ENCODE data around the gene ALKBH2.

ALKBH2 gene

DNA sequence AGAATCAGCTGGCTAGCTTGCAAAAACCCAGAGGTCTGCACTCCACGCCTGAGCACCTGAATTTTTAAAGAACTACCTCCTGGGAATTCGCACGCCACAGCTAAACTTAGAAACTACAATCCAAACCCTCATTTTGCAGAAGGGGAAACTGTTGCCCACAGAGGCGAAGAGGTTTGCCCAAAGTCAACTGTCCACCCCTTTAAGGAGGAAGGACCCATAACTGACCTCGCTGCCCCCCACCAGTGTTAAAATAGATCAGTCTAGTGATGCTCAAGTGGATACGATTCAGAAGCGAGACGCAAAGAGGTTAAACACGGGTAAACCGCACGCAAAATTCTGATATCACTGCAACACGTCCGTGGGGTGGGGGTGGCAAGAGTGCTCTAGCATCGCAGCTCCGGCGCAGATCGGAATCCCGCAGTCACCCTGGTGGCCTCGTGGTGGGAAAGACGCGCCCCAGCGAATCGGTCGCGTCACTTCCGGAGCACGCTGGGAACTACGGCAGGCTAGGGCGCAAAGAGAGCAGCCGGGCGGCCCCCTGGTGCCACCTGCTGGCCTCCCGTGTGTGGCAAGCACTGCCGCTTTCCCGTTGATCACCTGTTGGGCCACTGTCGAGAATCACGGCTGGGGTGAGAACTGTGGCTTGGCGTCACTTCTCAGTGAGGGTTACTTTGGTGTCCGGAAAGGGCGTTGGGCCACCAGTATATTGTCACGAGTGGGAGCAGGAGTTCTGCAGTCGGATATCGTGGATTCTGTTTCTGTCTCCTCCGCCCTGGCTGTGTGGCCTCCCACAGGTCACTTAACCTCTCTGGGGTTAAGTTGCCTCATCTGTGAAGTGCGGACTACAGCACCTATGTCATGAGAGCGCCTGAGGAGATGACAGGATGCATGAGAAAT is at the start of gene ALKBH2:
TSS of gene ALKBH2 (minus strand) at position 451 of the 897 bp plus-strand sequence. CDS start 686 bp downstream, outside the sequence.
- peak; percentile 96 for DNase-seq

GRCh38 chr12:109140560-109140959 is 47.3 kb upstream of the ALKBH2 start:
- DNase-seq = no peak

DNA sequence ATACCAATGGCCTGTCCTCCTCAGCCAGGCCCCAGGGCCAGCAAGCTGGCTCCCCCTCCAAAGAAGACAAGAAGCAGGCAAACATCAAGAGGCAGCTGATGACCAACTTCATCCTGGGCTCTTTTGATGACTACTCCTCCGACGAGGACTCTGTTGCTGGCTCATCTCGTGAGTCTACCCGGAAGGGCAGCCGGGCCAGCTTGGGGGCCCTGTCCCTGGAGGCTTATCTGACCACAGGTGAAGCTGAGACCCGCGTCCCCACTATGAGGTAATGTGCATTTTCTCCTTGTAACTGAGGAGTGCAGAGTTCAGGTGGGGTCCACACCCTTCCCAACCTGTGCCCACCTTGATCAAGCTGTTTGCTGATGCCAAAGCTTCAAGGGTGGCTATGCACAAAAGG is 46.5 kb upstream of the ALKBH2 start:
- DNase-seq = no peak

DNA sequence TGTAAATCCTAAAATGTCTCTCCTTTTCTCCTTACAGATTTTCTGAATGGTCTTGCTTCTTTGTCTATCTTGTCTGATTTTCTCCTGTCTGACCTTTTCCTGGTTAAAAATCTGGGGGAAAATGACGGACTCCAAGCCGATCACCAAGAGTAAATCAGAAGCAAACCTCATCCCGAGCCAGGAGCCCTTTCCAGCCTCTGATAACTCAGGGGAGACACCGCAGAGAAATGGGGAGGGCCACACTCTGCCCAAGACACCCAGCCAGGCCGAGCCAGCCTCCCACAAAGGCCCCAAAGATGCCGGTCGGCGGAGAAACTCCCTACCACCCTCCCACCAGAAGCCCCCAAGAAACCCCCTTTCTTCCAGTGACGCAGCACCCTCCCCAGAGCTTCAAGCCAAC is 46.1 kb upstream of the ALKBH2 start:
- no peak for DNase-seq

- DNase-seq = no peak
Observed at GRCh38 chr12:109137055-109137454, 43.8 kb upstream of the ALKBH2 start.

DNA sequence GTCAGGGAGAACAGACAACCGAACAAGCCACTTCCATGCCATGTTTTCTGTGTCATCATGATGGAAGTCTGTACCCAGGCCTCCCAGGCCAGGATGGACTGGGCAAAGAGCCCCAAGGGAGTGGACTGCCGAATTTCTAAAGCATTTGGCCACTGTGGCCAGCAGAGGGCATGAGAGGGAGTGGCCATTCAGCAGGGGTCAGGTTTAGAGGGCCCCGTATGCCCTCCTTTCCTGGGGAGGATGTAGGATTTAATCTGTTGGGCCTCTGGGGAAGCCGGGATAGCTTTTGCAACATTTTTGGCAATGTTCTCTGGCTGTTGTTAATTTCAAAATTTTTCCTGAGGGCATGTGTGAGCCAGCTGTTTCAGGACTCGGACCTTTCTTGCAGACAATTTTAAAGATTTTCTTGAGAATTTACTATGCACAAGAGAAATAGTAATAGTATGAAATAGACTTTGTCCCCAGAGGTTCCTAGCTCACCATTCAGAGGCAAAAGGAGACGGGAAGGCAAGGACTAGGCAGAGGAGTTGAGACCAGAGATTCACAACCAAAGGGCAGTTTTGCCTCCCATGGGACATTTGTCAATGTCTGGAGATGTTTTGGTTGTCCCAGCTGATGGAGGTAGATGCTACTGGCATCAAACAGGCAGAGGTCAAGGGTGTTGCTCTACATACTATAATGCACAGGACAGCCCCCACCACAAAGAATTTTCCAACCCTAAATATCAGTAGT is 41.1 kb upstream of the ALKBH2 start:
- no peak for DNase-seq

- DNase-seq = no peak
Observed at GRCh38 chr12:109131154-109132050, 38.1 kb upstream of the ALKBH2 start.

- DNase-seq = no peak
Observed at GRCh38 chr12:109130297-109131153, 37.3 kb upstream of the ALKBH2 start.

DNA sequence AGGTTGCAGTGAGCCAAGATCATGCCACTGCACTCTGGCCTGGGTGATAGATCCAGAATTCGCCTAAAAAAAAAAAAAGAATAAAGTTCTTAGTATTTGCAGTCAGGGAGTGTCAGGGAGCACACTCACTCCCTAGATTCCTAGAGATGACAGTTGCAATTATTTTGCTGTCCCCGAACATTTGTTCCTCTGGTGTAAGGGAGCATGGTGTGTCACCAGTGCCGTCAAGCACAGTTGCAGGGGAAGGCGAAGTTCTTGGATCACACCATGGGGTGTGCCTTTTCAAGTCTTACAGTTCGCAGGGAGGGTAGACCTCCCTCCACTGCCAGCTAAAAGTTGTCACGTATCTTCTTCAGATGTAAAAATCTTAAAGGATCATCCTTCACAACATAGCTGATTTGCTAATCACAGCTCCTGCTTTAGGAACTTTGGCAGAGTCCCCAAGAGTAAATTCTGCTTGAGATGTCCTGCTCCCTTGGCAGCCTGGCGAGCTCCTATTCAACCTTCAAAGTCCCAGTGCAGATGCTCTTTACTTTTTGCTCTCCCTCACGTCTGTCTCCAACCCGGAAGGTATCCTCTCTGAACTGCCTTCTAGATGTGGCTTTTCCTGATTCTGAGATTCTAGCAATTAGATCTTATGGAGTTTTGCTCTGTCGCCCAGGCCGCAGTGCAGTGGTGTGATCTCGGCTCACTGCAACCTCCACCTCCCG is 34.4 kb upstream of the ALKBH2 start:
- DNase-seq = no peak

- DNase-seq = no peak
Observed at GRCh38 chr12:109126784-109127183, 33.5 kb upstream of the ALKBH2 start.

DNA sequence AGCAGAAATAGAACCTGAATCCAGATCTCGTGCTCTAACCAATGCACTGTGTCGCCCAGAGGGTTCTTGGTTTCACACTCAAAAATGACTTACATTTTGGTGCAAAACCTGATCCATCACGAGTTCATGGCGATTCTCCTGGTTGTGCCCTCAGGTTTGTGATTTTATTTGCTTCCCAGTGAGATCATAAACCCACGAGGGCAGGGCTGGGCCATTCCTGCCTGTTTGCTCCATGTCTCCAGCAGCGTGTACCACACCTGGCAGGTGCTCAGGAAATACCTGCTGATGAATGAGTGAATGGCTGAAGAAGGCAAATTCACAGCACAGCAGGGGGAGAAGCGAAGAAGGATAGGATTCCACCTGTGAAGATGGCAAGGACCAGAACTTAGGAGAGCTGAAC is 32.5 kb upstream of the ALKBH2 start:
- DNase-seq = no peak

GRCh38 chr12:109124878-109125648 is 31.8 kb upstream of the ALKBH2 start:
- DNase-seq = no peak

DNA sequence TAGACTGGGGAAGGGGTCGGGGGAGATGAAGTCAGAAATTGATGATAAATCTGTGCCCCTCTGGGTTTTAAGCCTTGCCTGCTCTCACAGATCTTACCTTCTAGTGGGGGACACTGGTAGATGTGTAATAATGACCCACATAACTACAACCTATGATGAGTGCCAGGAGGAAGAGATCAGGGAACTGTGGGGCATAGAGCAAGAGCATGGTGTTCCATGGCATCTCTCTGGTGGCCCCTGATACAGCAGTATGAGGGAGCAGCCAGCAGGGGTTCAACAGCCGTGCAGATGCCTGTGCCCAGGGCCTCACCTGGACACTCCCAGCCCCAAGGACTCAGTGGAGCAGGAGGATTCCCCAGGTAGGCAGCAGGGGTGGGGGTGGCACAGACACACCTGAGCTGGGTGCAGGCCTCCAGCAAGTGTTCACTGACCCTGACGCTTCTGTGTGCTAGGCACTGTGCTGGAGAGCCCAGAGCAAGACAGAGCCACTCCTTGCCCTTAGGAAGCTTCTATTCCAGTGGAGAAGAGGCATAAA is 28.1 kb upstream of the ALKBH2 start:
- DNase-seq = no peak

DNA sequence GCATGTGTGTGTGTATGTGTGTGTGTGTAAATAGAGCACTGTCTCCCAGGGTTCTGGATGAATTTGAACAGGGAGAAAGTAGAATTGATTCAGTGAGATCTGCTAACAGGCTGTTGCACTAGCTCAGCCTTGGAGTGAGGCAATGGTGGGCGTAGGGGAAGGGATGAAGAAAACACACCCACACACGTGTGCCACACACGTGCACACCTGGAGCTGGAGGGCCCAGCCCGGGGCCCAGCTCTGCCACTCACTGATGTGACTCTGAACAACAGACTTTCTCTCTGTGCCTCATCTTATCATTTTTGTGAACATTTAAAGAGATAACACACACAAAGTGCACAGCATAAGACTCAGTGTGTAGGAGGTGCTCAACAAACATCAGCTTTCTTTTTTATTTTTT is 27.3 kb upstream of the ALKBH2 start:
- no peak for DNase-seq

- no peak for DNase-seq
Observed at GRCh38 chr12:109120095-109120494, 26.8 kb upstream of the ALKBH2 start.

DNA sequence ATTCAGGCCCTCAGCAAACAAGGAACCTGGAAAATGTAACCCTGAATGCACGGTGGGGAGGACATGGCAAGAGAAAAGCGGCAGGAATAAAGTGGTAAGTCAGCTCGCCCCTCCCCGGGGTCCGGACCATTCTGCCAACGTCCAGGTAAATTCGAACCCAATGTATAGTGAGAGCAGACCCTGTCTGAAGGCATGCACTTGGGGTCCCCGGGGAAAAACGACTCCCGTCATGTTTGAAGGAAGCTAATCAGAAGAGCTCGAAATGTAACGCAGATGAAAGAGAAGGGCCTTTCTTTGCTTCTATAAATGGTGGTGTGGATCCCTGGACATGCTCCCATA is 23.3 kb upstream of the ALKBH2 start:
- no peak for DNase-seq

DNA sequence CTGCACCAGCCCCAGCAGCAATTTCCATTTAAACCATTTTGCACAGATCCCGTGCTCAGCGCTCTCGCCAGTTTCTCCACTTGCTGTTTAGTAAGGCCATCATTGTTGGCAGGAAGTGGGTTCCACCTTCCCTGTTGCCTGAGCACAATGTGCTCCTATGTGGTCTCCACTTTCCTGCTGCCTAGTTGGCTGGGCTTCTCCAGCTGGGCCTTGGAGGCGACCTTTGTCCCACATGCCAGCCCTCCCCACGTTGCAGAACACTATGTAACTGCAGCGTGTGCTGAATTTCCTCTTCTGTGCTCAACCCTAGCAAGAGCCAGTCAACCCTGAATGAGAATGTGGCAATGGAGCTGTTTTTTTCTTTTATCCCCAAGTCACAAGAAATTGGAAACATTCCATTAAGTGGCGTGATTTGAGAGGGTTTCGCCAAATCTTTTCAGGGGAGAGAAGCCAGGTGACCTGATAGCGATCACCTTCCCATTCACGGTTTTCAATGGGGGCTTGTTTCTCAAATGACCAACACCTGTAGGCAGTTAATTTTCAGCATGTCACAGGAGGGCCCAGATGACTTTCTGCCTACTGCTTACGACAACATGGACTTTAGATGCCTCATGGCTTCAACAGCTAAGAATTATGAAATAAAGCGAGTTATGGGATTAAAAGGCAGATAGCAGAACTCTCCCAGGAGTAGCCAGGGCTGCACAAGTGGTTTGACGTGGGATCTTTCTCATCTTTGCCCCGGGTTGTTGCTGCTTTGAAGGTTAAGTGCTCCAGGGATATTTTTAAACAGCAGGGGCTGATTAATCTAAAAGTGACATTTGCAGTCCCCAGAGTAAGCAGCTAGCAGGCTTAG is 22.7 kb upstream of the ALKBH2 start, which contains the start of gene ACACB:
TSS of gene ACACB (plus strand) at position 830 of the 853 bp plus-strand sequence. CDS start 22,819 bp downstream, outside the sequence.
- DNase-seq = no peak

GRCh38 chr12:109115404-109115757 is 22.1 kb upstream of the ALKBH2 start:
- no peak for DNase-seq

DNA sequence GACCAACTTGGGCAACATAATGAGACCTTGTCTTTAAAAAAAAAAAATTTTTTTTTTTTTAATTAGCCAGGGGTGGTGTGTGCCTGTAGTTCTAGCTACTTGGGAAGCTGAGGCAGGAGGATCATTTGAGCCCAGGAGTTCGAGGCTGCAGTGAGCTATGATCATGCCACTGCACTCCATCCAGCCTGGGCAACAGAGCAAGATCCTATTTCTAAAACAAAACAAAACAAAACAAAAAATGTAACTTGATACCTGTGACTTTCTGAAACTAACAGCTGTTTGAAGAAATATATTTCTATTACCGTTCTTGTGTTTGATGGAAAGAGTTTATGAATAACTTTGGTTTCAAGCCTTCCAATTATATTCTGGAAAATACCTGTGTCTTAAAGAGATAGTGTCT is 21.4 kb upstream of the ALKBH2 start:
- no peak for DNase-seq
